Glutamatergic neuron (in vitro differentiated cells): ENCODE measurements around the gene SAP25. TPM values are rescaled to one million over a fixed set of nuclear protein-coding genes. Genes with fewer than 3 reads are reported as not detected.
"Not testable (repeated sequence)": the region's sequence is repeated elsewhere in the genome, so short reads cannot be mapped to it uniquely, and the experiment has no call there.

Source experiments
- DNase-seq: peaks from one replicate; pipeline ENCODE4 v3.0.0; 2022
- H3K27ac Mint-ChIP-seq: one replicate; pipeline ENCODE4 v1.8.0; 2020; ENCODE audit warnings: mild to moderate bottlenecking, mixed read lengths, inconsistent platforms; ENCODE audit not compliant: unreplicated experiment
- H3K27me3 Mint-ChIP-seq: one replicate; pipeline ENCODE4 v1.8.0; 2020; ENCODE audit warnings: mild to moderate bottlenecking, moderate library complexity, mixed read lengths, inconsistent platforms; ENCODE audit not compliant: unreplicated experiment
- H3K36me3 Mint-ChIP-seq: one replicate; pipeline ENCODE4 v1.8.0; 2020; ENCODE audit warnings: mild to moderate bottlenecking, mixed read lengths, inconsistent platforms; ENCODE audit not compliant: unreplicated experiment
- H3K4me1 Mint-ChIP-seq: one replicate; pipeline ENCODE4 v1.8.0; 2020; ENCODE audit warnings: mild to moderate bottlenecking, low read depth, mixed read lengths, inconsistent platforms; ENCODE audit not compliant: unreplicated experiment
- H3K4me3 Mint-ChIP-seq: one replicate; pipeline ENCODE4 v1.8.0; 2020; ENCODE audit warnings: mild to moderate bottlenecking, mixed read lengths, inconsistent platforms; ENCODE audit not compliant: unreplicated experiment
- H3K9me3 Mint-ChIP-seq: one replicate; pipeline ENCODE4 v1.8.0; 2020; ENCODE audit warnings: mild to moderate bottlenecking, moderate library complexity, mixed read lengths, inconsistent platforms; ENCODE audit not compliant: unreplicated experiment
- total RNA-seq: library from RNA; stranded (reverse); fragmentation: NEBNext Ultra II Directional; extraction: Animal tissue kit (Norgen Biotek cat#: 25700); gene quantifications from one replicate; pipeline ENCODE4 v1.2.1, GENCODE V29; 2021; ENCODE audit not compliant: unreplicated experiment
- TF ChIP-seq, protein P1 (sequence below): fragments of 200-600 bp; sonication (generic); IDR thresholded peaks from one replicate; pipeline ENCODE4 v1.5.0; 2021; ENCODE audit not compliant: partially characterized antibody, unreplicated experiment

The SAP25 gene
- total RNA-seq, 1 donor from 2014 or later: 8.0 TPM

DNA sequence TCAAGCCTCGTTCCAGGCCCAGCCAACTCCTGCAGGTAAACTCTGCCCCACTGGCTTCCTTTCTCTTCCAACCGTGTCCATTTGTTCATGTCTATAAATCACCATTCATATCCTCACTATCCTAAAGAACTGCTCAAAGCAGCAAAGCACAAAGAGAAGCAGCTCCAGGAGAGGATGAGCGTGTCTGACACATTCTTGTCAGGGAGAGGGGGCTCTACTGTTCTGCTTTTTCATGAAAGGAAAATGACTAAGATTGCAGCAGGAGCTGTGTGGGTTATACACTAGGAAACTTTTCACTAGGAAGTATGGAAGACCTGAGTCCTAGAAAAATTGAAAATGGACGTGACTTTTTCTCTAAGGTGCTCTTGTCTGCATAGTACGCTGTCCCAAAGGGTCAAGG lies 18.0 kb downstream of the SAP25 start:
- Mint-ChIP-seq H3K27ac (no peak overlapping the region), H3K27me3 (no peaks in the 10 kb centered on the region), H3K36me3 (no peaks in the 10 kb centered on the region), H3K9me3 (no peaks in the 10 kb centered on the region), H3K4me1 (no peaks in the 10 kb centered on the region), H3K4me3 (no peak overlapping the region)
- DNase-seq: no peak
- TF ChIP-seq, protein P1, sequence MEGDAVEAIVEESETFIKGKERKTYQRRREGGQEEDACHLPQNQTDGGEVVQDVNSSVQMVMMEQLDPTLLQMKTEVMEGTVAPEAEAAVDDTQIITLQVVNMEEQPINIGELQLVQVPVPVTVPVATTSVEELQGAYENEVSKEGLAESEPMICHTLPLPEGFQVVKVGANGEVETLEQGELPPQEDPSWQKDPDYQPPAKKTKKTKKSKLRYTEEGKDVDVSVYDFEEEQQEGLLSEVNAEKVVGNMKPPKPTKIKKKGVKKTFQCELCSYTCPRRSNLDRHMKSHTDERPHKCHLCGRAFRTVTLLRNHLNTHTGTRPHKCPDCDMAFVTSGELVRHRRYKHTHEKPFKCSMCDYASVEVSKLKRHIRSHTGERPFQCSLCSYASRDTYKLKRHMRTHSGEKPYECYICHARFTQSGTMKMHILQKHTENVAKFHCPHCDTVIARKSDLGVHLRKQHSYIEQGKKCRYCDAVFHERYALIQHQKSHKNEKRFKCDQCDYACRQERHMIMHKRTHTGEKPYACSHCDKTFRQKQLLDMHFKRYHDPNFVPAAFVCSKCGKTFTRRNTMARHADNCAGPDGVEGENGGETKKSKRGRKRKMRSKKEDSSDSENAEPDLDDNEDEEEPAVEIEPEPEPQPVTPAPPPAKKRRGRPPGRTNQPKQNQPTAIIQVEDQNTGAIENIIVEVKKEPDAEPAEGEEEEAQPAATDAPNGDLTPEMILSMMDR: no peak

DNA sequence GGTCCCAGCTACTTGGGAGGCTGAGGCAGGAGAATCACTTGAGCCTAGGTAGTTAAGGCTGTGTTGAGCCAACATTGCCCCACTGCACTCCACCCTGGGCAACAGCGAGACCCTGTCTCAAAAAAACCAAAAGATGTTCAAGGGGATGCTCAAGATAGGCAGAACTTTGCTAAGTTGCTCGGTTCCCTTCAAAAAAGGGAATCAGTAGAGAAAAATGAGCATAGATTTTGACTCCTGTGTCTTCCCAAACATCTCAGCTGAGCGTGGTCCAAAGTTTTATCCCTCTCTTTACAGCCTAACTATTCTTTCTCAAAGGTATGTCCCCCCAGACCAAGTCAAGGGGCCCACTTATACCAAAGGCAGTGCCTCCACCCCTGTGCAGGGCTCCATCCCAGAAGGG lies 20.7 kb downstream of the SAP25 start:
- Mint-ChIP-seq H3K36me3 (no peaks in the 10 kb centered on the region), H3K27ac (no peak overlapping the region), H3K27me3 (peaks cover 4% of the 10 kb centered on the region)

DNA sequence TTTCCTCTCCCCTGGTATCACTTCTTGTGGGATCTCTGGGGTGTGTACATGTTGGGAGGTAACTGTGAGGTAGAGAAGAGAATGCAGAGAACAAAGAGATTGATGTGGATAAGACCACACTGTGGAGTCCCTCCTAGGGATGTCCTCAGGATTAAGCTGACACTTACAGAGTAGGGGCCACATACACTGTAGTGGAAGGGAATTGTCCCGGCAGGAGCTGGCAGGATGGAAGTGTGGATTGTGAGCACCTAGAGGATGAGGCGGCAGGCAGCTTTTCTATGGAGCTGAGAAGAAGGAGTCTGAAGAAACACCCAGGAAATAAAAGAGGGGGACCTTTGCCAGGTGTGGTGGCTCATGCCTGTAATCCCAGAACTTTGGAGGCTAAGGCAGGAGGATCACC lies 21.2 kb downstream of the SAP25 start:
- no peak overlapping the region for H3K4me3 Mint-ChIP-seq
- no peaks in the 10 kb centered on the region for H3K4me1 Mint-ChIP-seq
- no peak overlapping the region for H3K27ac Mint-ChIP-seq
- H3K36me3 Mint-ChIP-seq: no peaks in the 10 kb centered on the region
- TF ChIP-seq, protein P1: no peak
- H3K27me3 Mint-ChIP-seq: peaks cover 4% of the 10 kb centered on the region
- DNase-seq: no peak
- H3K9me3 Mint-ChIP-seq: no peaks in the 10 kb centered on the region

More for the DNA sequence above, 20.7 kb downstream of the SAP25 start:
- Mint-ChIP-seq H3K4me1 (no peaks in the 10 kb centered on the region), H3K9me3 (no peaks in the 10 kb centered on the region), H3K4me3 (no peak overlapping the region)
- no peak for DNase-seq
- TF ChIP-seq, protein P1: no peak

DNA sequence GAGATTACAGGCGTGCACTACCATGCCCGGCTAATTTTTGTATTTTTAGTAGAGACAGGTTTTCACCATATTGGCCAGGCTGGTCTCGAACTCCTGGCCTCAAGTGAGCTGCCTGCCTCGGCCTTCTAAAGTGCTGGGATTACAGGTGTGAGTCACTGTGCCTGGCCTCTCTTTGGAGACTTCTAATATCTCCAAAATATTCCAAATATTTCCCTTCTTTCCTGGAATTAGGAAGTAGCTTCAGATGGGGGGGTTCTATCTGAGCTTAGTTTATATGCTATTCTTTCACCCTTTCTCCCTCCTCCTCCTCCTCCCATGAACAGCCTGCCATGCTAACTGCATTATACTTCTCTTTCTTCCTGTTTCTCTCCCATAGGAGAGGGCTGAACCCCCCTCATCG lies 25.3 kb downstream of the SAP25 start:
- not testable (repeated sequence) for H3K9me3 Mint-ChIP-seq, H3K4me1 Mint-ChIP-seq, H3K27ac Mint-ChIP-seq, H3K27me3 Mint-ChIP-seq, DNase-seq, H3K36me3 Mint-ChIP-seq
- peak overlapping the region; percentile 40 for H3K4me3 Mint-ChIP-seq

DNA sequence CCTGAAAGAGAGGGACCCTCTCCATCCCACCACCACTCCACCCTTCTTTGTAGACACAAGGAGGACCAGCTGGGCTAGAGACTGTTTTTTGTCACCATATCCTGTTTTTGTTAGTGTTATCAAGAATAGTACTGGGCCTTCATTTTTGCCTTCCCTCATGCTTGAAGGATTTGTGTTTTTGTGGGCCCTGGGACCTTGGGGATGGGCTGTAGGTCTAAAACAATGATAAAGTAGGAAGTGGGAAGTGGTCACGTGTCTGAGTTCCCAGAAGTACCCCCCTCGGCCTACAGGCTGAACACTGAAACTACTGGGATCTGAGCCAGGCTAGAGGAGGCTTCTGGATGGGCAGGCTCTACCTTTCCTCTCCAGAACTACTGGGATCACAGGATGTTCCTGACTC lies 25.8 kb downstream of the SAP25 start:
- Mint-ChIP-seq H3K27ac (no peak overlapping the region), H3K4me3 (no peak overlapping the region), H3K4me1 (no peaks in the 10 kb centered on the region), H3K27me3 (peaks cover 4% of the 10 kb centered on the region), H3K9me3 (no peaks in the 10 kb centered on the region), H3K36me3 (no peaks in the 10 kb centered on the region)
- DNase-seq: no peak
- TF ChIP-seq, protein P1: no peak
